ENCODE results near the gene COX6B1.

The COX6B1 gene

GRCh38 chr19:35607661-35608060, 40.5 kb upstream of the COX6B1 start:
- DNase-seq: no peak
- Histone ChIP-seq H3K18ac (ENCODE audit: low read depth in 1 of 2, low read length in 2 of 2) (no peak overlapping the region), H3K4me3 (ENCODE audit: insufficient read depth in 1 of 2, low read depth in 1 of 2, low read length in 2 of 2) (no peak overlapping the region), H3K79me1 (replicated peaks; ENCODE audit: low read length, poor library complexity, severe bottlenecking) (no peaks in the 10 kb centered on the region), H2BK12ac (ENCODE audit: low read length in 2 of 2) (no peak overlapping the region), H2AFZ (ENCODE audit: low read depth, low read length) (no peak overlapping the region), H3K14ac (ENCODE audit: low read length in 2 of 2) (no peak overlapping the region), H3K23ac (ENCODE audit: low read length in 2 of 2) (no peak overlapping the region), H3K4me2 (ENCODE audit: low read length, poor library complexity, severe bottlenecking) (no peak overlapping the region), H4K91ac (ENCODE audit: low read length) (no peak overlapping the region), H2BK120ac (ENCODE audit: low read depth, low read length) (no peak overlapping the region), H3K36me3 (ENCODE audit: control insufficient read depth in 1 of 2, insufficient read depth in 2 of 2, low read depth in 1 of 2, low read length in 2 of 2) (no peaks in the 10 kb centered on the region), H3K9ac (ENCODE audit: low read length) (no peak overlapping the region), H3K4me1 (ENCODE audit: control insufficient read depth, insufficient read depth, low read depth, low read length) (peaks cover 6% of the 10 kb centered on the region), H2BK5ac (ENCODE audit: low read depth, low read length, poor library complexity, severe bottlenecking) (no peak overlapping the region), H3K27ac (ENCODE audit: low read length, poor library complexity, severe bottlenecking) (no peak overlapping the region), H2AK5ac (ENCODE audit: low read length, severe bottlenecking) (no peak overlapping the region), H4K8ac (ENCODE audit: low read length) (no peak overlapping the region), H3K4ac (ENCODE audit: low read depth in 1 of 2, low read length in 2 of 2) (no peak overlapping the region), H2BK15ac (ENCODE audit: low read depth, poor library complexity, severe bottlenecking) (no peak overlapping the region), H3K9me3 (ENCODE audit: control insufficient read depth, low read length) (peaks cover 16% of the 10 kb centered on the region), H3K27me3 (ENCODE audit: control insufficient read depth in 1 of 2, insufficient read depth in 1 of 2, low read length in 2 of 2) (peaks cover 5% of the 10 kb centered on the region in 2 experiments)
- WGBS: 63% methylated on average over 1 of the region's 3 CpGs

DNA sequence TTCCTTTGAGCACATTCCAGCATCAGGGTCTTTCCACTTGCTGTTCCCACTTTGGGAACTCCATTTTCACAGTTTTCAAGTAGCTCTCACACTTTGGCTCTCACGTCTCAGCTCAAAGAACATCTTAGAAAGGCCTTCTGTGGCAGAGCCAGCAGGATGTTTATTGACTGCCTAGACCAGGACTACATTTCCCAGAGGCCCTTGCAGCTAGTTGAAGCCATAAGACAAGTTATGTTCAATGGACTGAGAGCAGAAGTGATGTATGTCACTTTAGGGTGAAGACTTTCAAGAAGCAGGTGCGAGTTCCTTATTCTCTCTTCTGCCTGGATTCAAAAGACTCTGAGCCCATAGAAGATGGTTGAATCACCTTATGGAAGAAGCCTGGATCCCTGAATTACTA, 39.9 kb upstream of the COX6B1 start:
- Histone ChIP-seq H3K4me2 (ENCODE audit: low read length, poor library complexity, severe bottlenecking) (no peak overlapping the region), H3K9ac (ENCODE audit: low read length) (no peak overlapping the region), H3K27me3 (ENCODE audit: control insufficient read depth in 1 of 2, insufficient read depth in 1 of 2, low read length in 2 of 2) (peaks cover 3 to 5% of the 10 kb centered on the region in 2 experiments), H3K4me1 (ENCODE audit: control insufficient read depth, insufficient read depth, low read depth, low read length) (peaks cover 11% of the 10 kb centered on the region), H3K79me1 (replicated peaks; ENCODE audit: low read length, poor library complexity, severe bottlenecking) (peaks cover 6% of the 10 kb centered on the region), H3K23ac (ENCODE audit: low read length in 2 of 2) (no peak overlapping the region), H3K4ac (ENCODE audit: low read depth in 1 of 2, low read length in 2 of 2) (no peak overlapping the region), H3K9me3 (ENCODE audit: control insufficient read depth, low read length) (peaks cover 16% of the 10 kb centered on the region), H2BK15ac (ENCODE audit: low read depth, poor library complexity, severe bottlenecking) (no peak overlapping the region), H4K8ac (ENCODE audit: low read length) (no peak overlapping the region), H3K27ac (ENCODE audit: low read length, poor library complexity, severe bottlenecking) (no peak overlapping the region), H3K4me3 (ENCODE audit: insufficient read depth in 1 of 2, low read depth in 1 of 2, low read length in 2 of 2) (no peak overlapping the region), H2AFZ (ENCODE audit: low read depth, low read length) (no peak overlapping the region), H3K18ac (ENCODE audit: low read depth in 1 of 2, low read length in 2 of 2) (no peak overlapping the region), H2BK120ac (ENCODE audit: low read depth, low read length) (no peak overlapping the region), H2AK5ac (ENCODE audit: low read length, severe bottlenecking) (no peak overlapping the region), H3K14ac (ENCODE audit: low read length in 2 of 2) (no peak overlapping the region), H3K36me3 (ENCODE audit: control insufficient read depth in 1 of 2, insufficient read depth in 2 of 2, low read depth in 1 of 2, low read length in 2 of 2) (no peaks in the 10 kb centered on the region), H2BK5ac (ENCODE audit: low read depth, low read length, poor library complexity, severe bottlenecking) (no peak overlapping the region), H4K91ac (ENCODE audit: low read length) (no peak overlapping the region), H2BK12ac (ENCODE audit: low read length in 2 of 2) (no peak overlapping the region)
- no peak for DNase-seq
- 74% methylated on average over 2 of the region's 2 CpGs for WGBS

GRCh38 chr19:35609851-35610353, 38.2 kb upstream of the COX6B1 start:
- peaks cover 16% of the 10 kb centered on the region for H3K9me3 ChIP-seq (ENCODE audit: control insufficient read depth, low read length)
- no peak overlapping the region for H2BK15ac ChIP-seq (ENCODE audit: low read depth, poor library complexity, severe bottlenecking)
- no peak overlapping the region for H3K27ac ChIP-seq (ENCODE audit: low read length, poor library complexity, severe bottlenecking)
- no peak overlapping the region for H4K91ac ChIP-seq (ENCODE audit: low read length)
- no peak overlapping the region for H2BK12ac ChIP-seq (ENCODE audit: low read length in 2 of 2)
- H2BK5ac ChIP-seq (ENCODE audit: low read depth, low read length, poor library complexity, severe bottlenecking): no peak overlapping the region
- no peak overlapping the region for H2BK120ac ChIP-seq (ENCODE audit: low read depth, low read length)
- H4K8ac ChIP-seq (ENCODE audit: low read length): no peak overlapping the region
- no peak overlapping the region for H3K23ac ChIP-seq (ENCODE audit: low read length in 2 of 2)
- no peak overlapping the region for H3K14ac ChIP-seq (ENCODE audit: low read length in 2 of 2)
- H3K79me1 ChIP-seq (replicated peaks; ENCODE audit: low read length, poor library complexity, severe bottlenecking): peaks cover 6% of the 10 kb centered on the region
- H3K4ac ChIP-seq (ENCODE audit: low read depth in 1 of 2, low read length in 2 of 2): no peak overlapping the region
- no peak overlapping the region for H3K4me3 ChIP-seq (ENCODE audit: insufficient read depth in 1 of 2, low read depth in 1 of 2, low read length in 2 of 2)
- WGBS: 77% methylated on average over 6 of the region's 6 CpGs
- H3K36me3 ChIP-seq (ENCODE audit: control insufficient read depth in 1 of 2, insufficient read depth in 2 of 2, low read depth in 1 of 2, low read length in 2 of 2): peaks cover 0 to 2% of the 10 kb centered on the region in 2 experiments
- peaks cover 11% of the 10 kb centered on the region for H3K4me1 ChIP-seq (ENCODE audit: control insufficient read depth, insufficient read depth, low read depth, low read length)
- no peak overlapping the region for H3K18ac ChIP-seq (ENCODE audit: low read depth in 1 of 2, low read length in 2 of 2)
- peaks cover 3 to 5% of the 10 kb centered on the region in 2 experiments for H3K27me3 ChIP-seq (ENCODE audit: control insufficient read depth in 1 of 2, insufficient read depth in 1 of 2, low read length in 2 of 2)
- H3K4me2 ChIP-seq (ENCODE audit: low read length, poor library complexity, severe bottlenecking): no peak overlapping the region
- H3K9ac ChIP-seq (ENCODE audit: low read length): no peak overlapping the region
- H2AK5ac ChIP-seq (ENCODE audit: low read length, severe bottlenecking): no peak overlapping the region
- DNase-seq: no peak
- H2AFZ ChIP-seq (ENCODE audit: low read depth, low read length): no peak overlapping the region

DNA sequence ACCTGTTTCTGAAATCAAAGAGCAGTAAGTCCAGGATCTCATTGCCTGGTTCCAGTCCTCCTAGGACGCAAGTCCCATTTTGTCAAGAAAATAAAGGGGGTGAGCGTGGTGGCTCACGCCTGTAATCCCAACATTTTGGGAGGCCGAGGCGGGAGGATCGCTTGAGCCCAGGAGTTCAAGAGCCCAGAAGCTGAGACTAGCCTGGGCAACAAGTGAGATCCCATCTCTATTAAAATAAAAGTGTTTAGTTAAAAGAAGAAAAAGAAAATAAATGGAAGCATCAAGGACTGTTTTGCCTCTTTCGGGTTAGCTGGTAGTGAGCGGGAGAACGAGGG, 35.9 kb upstream of the COX6B1 start:
- H3K36me3 ChIP-seq (ENCODE audit: control insufficient read depth in 1 of 2, insufficient read depth in 2 of 2, low read depth in 1 of 2, low read length in 2 of 2): peaks cover 7 to 14% of the 10 kb centered on the region in 2 experiments
- peaks cover 6% of the 10 kb centered on the region for H3K79me1 ChIP-seq (replicated peaks; ENCODE audit: low read length, poor library complexity, severe bottlenecking)
- H3K23ac ChIP-seq (ENCODE audit: low read length in 2 of 2): peak overlapping the region in 1 of 2 experiments; percentile 64
- H3K18ac ChIP-seq (ENCODE audit: low read depth in 1 of 2, low read length in 2 of 2): peak overlapping the region in 1 of 2 experiments; percentile 50
- peaks cover 3 to 5% of the 10 kb centered on the region in 2 experiments for H3K27me3 ChIP-seq (ENCODE audit: control insufficient read depth in 1 of 2, insufficient read depth in 1 of 2, low read length in 2 of 2)
- peak overlapping the region; percentile 95 for H3K9ac ChIP-seq (ENCODE audit: low read length)
- H3K9me3 ChIP-seq (ENCODE audit: control insufficient read depth, low read length): peaks cover 12% of the 10 kb centered on the region
- H2AFZ ChIP-seq (ENCODE audit: low read depth, low read length): peak overlapping the region; percentile 60
- H2BK120ac ChIP-seq (ENCODE audit: low read depth, low read length): no peak overlapping the region
- no peak overlapping the region for H3K27ac ChIP-seq (ENCODE audit: low read length, poor library complexity, severe bottlenecking)
- WGBS: 45% methylated on average over 9 of the region's 9 CpGs
- peaks cover 11% of the 10 kb centered on the region for H3K4me1 ChIP-seq (ENCODE audit: control insufficient read depth, insufficient read depth, low read depth, low read length)
- H4K8ac ChIP-seq (ENCODE audit: low read length): no peak overlapping the region
- H2BK5ac ChIP-seq (ENCODE audit: low read depth, low read length, poor library complexity, severe bottlenecking): no peak overlapping the region
- no peak overlapping the region for H3K4ac ChIP-seq (ENCODE audit: low read depth in 1 of 2, low read length in 2 of 2)
- peak overlapping the region in 1 of 2 experiments; percentile 98 for H3K4me3 ChIP-seq (ENCODE audit: insufficient read depth in 1 of 2, low read depth in 1 of 2, low read length in 2 of 2)
- DNase-seq: no peak
- no peak overlapping the region for H2BK12ac ChIP-seq (ENCODE audit: low read length in 2 of 2)
- H4K91ac ChIP-seq (ENCODE audit: low read length): no peak overlapping the region
- peak overlapping the region; percentile 74 for H3K4me2 ChIP-seq (ENCODE audit: low read length, poor library complexity, severe bottlenecking)
- H2AK5ac ChIP-seq (ENCODE audit: low read length, severe bottlenecking): no peak overlapping the region
- no peak overlapping the region for H2BK15ac ChIP-seq (ENCODE audit: low read depth, poor library complexity, severe bottlenecking)
- H3K14ac ChIP-seq (ENCODE audit: low read length in 2 of 2): no peak overlapping the region

All from mesenchymal stem cell (in vitro differentiated cells and primary cell).